Measurements from ENCODE around the gene RGS4.

GRCh38 chr1:163094182-163094581, 25.0 kb downstream of the RGS4 start:
- TF ChIP-seq CTCF (IDR thresholded peaks at IDR 0.05) (no peak), POLR2AphosphoS5 (IDR thresholded peaks at IDR 0.05) (no peak), POLR2A (IDR thresholded peaks at IDR 0.05) (no peak), EP300 (IDR thresholded peaks at IDR 0.05) (no peak)
